Measurements from ENCODE around the gene TBC1D7. TPM values are rescaled to one million over a fixed set of nuclear protein-coding genes. Genes with fewer than 3 reads are reported as not detected.
A peak's percentile ranks its signal among the peaks of the same experiment; 100 is the strongest.

Gene TBC1D7
- total RNA-seq, result 34.3 and 34.7 TPM in 2 replicates
- long read RNA-seq, transcript TBC1D7-204 (8 exons, 1,276 nt), result major isoform, 5 of 65 reads
- long read RNA-seq, partial matches to known transcripts, result 14 of 65 reads
- long read RNA-seq, other reads (novel, unspliced or antisense), result 44 of 65 reads

DNA sequence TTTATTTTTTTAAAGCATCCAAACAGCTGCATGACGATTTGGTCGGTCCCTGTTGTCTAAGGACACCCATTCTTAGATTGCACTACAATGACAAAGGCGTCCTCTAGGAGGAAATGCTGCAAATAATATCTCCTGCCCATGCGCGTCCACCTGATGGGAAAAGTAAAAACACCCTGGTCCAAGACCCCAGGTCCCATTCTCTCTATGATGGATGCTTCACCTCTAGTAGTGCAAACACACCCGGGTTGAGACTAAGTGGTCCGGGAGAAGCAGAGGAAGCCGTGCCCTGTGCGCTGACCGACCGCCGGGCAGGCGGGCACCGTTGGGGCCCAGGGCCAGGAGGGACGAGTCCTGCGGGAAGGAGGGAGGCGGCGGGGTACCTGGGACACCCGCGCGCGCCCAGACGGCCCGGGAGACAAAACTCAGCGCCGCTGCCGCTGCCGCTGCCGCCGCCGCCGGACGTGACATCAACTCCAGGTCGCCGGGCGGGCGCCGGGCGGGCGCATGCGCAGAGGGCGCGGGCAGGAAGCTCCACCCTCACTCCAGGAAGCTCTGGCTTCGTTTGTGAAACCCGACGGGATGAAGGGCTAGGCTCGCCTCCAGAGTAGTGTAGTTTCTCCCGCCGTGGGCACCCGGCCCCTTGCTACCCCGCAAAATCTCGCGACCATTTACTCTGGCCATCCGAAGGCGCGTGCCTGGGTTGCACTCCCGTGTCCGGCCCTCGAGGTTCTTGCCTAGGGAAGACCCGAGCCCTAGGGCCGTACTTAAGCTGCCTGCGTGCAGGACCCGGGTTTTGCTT, at the start of gene TBC1D7:
TBC1D7 (minus strand) TSS at position 462 of the 799 bp plus-strand sequence. CDS start 1,639 bp downstream, outside the sequence.
- no peaks in the 10 kb centered on the region for H3K9me3 Mint-ChIP-seq (ENCODE audit: low read depth)
- H3K27ac Mint-ChIP-seq, result peak within 1 kb of the TSS; percentile 97
- peak within 1 kb of the TSS; percentile 92 for H3K4me3 Mint-ChIP-seq (ENCODE audit: low read depth)
- H3K27me3 Mint-ChIP-seq, result peaks cover 6% of the 10 kb centered on the region
- H3K36me3 Mint-ChIP-seq (ENCODE audit: insufficient read depth), result peaks cover 11% of the 10 kb centered on the region
- peak; percentile 90 for DNase-seq (ENCODE audit: low spot score, unreplicated experiment)
- TF ChIP-seq, protein P1, sequence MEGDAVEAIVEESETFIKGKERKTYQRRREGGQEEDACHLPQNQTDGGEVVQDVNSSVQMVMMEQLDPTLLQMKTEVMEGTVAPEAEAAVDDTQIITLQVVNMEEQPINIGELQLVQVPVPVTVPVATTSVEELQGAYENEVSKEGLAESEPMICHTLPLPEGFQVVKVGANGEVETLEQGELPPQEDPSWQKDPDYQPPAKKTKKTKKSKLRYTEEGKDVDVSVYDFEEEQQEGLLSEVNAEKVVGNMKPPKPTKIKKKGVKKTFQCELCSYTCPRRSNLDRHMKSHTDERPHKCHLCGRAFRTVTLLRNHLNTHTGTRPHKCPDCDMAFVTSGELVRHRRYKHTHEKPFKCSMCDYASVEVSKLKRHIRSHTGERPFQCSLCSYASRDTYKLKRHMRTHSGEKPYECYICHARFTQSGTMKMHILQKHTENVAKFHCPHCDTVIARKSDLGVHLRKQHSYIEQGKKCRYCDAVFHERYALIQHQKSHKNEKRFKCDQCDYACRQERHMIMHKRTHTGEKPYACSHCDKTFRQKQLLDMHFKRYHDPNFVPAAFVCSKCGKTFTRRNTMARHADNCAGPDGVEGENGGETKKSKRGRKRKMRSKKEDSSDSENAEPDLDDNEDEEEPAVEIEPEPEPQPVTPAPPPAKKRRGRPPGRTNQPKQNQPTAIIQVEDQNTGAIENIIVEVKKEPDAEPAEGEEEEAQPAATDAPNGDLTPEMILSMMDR (IDR thresholded peaks at IDR 0.05; ENCODE audit: unreplicated experiment), result peak; percentile 42
- H3K4me1 Mint-ChIP-seq (ENCODE audit: low read depth), result peaks cover 22% of the 10 kb centered on the region

DNA sequence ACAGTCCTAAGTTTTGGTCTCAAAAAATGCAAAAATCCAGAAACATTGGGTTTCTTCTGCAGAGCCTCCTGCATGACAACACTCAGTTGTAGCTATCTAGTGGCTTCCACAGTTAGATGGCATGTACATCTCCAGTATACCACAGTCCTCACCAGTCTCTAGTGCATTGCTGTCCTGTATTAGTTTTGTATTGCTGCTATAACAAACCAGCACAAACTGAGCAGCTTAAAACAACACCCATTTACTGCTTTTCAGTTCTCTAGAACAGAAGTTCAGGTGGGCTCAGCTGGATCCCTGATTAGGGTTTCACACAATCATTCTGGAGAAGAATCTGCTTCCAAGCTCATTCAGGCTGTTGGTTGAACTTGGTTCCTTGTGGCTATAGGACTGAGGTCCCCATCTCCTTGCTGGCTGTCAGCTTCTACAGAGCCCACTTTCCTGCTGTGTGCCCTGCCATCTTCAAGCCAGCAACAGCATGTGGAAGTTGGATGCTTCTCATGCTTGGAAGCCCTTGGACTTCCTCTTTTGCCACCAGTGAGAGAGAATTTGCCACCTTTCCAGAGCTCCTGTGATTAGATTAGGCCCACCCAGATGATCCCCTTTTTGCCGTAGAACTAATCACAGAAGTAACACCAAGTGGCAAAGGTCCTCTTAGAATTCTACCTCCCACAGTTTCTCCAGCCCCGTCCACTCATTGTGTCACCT, 48.9 kb upstream of the TBC1D7 start:
- Mint-ChIP-seq H3K4me3 (ENCODE audit: low read depth) (no peak overlapping the region), H3K9me3 (ENCODE audit: low read depth) (no peaks in the 10 kb centered on the region), H3K27ac (no peak overlapping the region), H3K36me3 (ENCODE audit: insufficient read depth) (no peaks in the 10 kb centered on the region), H3K4me1 (ENCODE audit: low read depth) (peaks cover 23% of the 10 kb centered on the region), H3K27me3 (peaks cover 10% of the 10 kb centered on the region)
- DNase-seq (ENCODE audit: low spot score, unreplicated experiment), result no peak
- TF ChIP-seq, protein P1 (IDR thresholded peaks at IDR 0.05; ENCODE audit: unreplicated experiment), result no peak

DNA sequence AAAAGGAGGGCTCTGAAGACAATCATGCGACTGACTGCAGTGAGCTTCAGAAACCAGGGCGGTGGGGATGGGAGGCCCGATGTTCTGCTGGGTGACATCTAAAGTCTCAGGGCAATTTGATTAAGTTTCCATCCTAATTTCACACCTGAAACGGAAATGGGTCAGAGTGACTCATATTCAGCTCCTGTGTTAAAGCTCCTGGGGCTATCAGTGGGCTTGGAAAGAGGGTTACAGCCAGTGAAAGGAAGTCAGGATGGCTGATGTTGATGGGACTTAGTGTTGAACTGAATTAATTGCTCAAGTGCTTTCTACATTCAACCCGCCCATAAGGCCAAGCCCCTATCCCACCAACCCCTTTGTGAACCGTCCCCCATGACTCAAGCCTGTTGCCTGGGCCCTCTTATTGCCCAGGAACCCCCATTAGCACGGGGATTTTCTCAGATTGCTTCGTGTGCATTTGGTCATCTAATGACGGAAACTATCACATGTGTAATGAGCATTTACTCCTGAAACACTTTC, 47.1 kb upstream of the TBC1D7 start:
- Mint-ChIP-seq H3K4me3 (ENCODE audit: low read depth) (no peak overlapping the region), H3K27ac (no peak overlapping the region), H3K9me3 (ENCODE audit: low read depth) (no peaks in the 10 kb centered on the region), H3K27me3 (peaks cover 17% of the 10 kb centered on the region), H3K4me1 (ENCODE audit: low read depth) (peaks cover 12% of the 10 kb centered on the region), H3K36me3 (ENCODE audit: insufficient read depth) (no peaks in the 10 kb centered on the region)
- TF ChIP-seq, protein P1 (IDR thresholded peaks at IDR 0.05; ENCODE audit: unreplicated experiment), result no peak
- DNase-seq (ENCODE audit: low spot score, unreplicated experiment), result no peak

DNA sequence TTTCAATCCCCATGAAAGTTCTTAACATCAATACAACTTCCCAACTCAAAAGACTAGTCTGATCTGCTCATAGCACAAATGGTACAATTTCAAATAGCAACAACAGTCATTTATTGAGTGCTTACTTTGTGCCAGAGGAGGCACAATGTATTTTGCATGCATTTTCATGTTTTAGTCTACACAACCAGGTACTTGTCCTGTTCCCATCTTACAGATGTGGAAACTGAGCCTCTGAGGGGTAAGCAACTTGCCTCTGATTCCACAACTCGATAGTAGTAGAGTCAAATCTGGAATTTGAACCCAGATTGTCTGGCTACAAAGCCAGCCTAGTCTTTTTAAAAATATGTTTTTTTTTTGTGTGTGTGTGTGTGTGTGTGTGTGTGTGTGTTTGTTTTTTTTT, 45.6 kb upstream of the TBC1D7 start:
- H3K27ac Mint-ChIP-seq, result no peak overlapping the region
- TF ChIP-seq, protein P1 (IDR thresholded peaks at IDR 0.05; ENCODE audit: unreplicated experiment), result no peak
- H3K4me1 Mint-ChIP-seq (ENCODE audit: low read depth), result peaks cover under 1% of the 10 kb centered on the region
- no peaks in the 10 kb centered on the region for H3K36me3 Mint-ChIP-seq (ENCODE audit: insufficient read depth)
- no peak for DNase-seq (ENCODE audit: low spot score, unreplicated experiment)
- H3K4me3 Mint-ChIP-seq (ENCODE audit: low read depth), result no peak overlapping the region
- H3K27me3 Mint-ChIP-seq, result peaks cover 20% of the 10 kb centered on the region
- H3K9me3 Mint-ChIP-seq (ENCODE audit: low read depth), result no peaks in the 10 kb centered on the region

DNA sequence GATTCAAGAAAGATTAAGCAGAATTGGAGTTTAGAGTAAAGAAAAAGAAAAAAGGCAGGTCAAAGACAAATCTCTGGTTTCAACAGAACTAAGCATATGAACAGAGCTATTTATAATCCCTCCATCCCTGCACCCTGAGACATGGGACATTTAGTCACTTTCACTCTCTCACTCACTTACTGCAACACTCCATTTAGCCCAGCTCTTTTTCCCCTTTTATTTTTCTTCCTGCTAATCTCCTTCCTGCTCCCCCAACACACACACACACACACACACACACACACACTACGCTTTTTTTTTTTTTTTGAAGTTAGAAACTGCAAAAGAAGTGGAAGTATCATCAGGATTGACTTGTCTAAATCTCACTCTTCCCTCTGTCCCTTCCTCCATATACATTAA, 45.1 kb upstream of the TBC1D7 start:
- Mint-ChIP-seq H3K27ac (no peak overlapping the region), H3K36me3 (ENCODE audit: insufficient read depth) (no peaks in the 10 kb centered on the region), H3K27me3 (peaks cover 20% of the 10 kb centered on the region), H3K4me1 (ENCODE audit: low read depth) (peaks cover 1% of the 10 kb centered on the region), H3K9me3 (ENCODE audit: low read depth) (no peaks in the 10 kb centered on the region), H3K4me3 (ENCODE audit: low read depth) (no peak overlapping the region)
- TF ChIP-seq, protein P1 (IDR thresholded peaks at IDR 0.05; ENCODE audit: unreplicated experiment), result no peak
- no peak for DNase-seq (ENCODE audit: low spot score, unreplicated experiment)

Measured in progenitor cell of endocrine pancreas (in vitro differentiated cells).